ENCODE results near the gene ANXA4. TPM values are rescaled to one million over a fixed set of nuclear protein-coding genes. Genes with fewer than 3 reads are reported as not detected.

Gene ANXA4
- total RNA-seq, 1 donor from 2014 or later: 122 TPM

- H2AFZ ChIP-seq (ENCODE audit: low read depth, low read length): no peak overlapping the region
- H3K4me3 Mint-ChIP-seq (ENCODE audit: unreplicated experiment): no peak overlapping the region
Measured at GRCh38 chr2:69770193-69770702, 28.3 kb downstream of the ANXA4 start.

DNA sequence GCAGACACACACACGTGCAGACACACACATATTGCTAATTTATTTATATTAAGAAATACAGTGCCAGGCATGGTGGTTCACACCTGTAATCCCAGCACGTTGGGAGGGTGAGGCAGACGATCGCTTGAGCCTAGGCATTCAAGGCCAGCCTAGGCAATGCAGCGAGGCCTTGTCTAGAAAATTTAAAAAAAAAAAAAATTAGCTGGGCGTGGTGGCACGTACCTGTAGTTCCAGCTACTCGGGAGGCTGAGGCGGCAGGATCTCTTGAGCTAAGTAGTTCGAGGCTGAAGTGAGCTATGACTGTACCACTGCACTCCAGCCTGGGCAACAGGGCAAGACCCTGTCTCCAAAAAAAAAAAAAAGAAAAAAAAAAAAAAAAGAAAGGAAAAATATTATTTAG, 28.8 kb downstream of the ANXA4 start:
- no peak overlapping the region for H2AFZ ChIP-seq (ENCODE audit: low read depth, low read length)
- H3K36me3 Mint-ChIP-seq (ENCODE audit: low read depth, unreplicated experiment): peaks cover 3% of the 10 kb centered on the region
- H3K9me3 Mint-ChIP-seq (ENCODE audit: unreplicated experiment): no peaks in the 10 kb centered on the region
- peaks cover 15% of the 10 kb centered on the region for H3K4me1 ChIP-seq (ENCODE audit: insufficient read depth, low read length)
- no peak overlapping the region for H3K4me3 ChIP-seq (ENCODE audit: insufficient read depth, low read depth, low read length)
- DNase-seq (ENCODE audit: low read depth) (no peak), FAIRE-seq (no peak)
- H3K79me2 ChIP-seq (ENCODE audit: insufficient read depth, low read length): no peaks in the 10 kb centered on the region
- H3K9ac ChIP-seq (ENCODE audit: low read length): no peak overlapping the region
- H3K4me3 Mint-ChIP-seq (ENCODE audit: unreplicated experiment): no peak overlapping the region
- no peaks in the 10 kb centered on the region for H3K9me3 ChIP-seq (ENCODE audit: insufficient read depth, low read depth, low read length)
- no peaks in the 10 kb centered on the region for H4K20me1 ChIP-seq (ENCODE audit: insufficient read depth, low read length)
- H3K27me3 ChIP-seq (ENCODE audit: insufficient read depth, low read length): no peaks in the 10 kb centered on the region
- H3K4me1 Mint-ChIP-seq (ENCODE audit: low read depth, unreplicated experiment): peaks cover 45% of the 10 kb centered on the region
- no peaks in the 10 kb centered on the region for H3K36me3 ChIP-seq (ENCODE audit: insufficient read depth, low read length)
- peak overlapping the region; percentile 38 for H3K4me2 ChIP-seq (ENCODE audit: low read length)
- H3K27me3 Mint-ChIP-seq (ENCODE audit: low read depth, unreplicated experiment): no peaks in the 10 kb centered on the region
- H3K27ac ChIP-seq (ENCODE audit: low read depth, low read length): peak overlapping the region; percentile 39
- H3K27ac Mint-ChIP-seq (ENCODE audit: unreplicated experiment): peak overlapping the region; percentile 63
- TF ChIP-seq EZH2 (IDR thresholded peaks at IDR 0.05; ENCODE audit: insufficient read depth, low read length) (no peak), CTCF (IDR thresholded peaks at IDR 0.05; ENCODE audit: insufficient read depth, low read depth, low read length) (no peak)

More at GRCh38 chr2:69770193-69770702, 28.3 kb downstream of the ANXA4 start:
- no peaks in the 10 kb centered on the region for H3K9me3 ChIP-seq (ENCODE audit: insufficient read depth, low read depth, low read length)
- H3K4me3 ChIP-seq (ENCODE audit: insufficient read depth, low read depth, low read length): no peak overlapping the region
- TF ChIP-seq CTCF (IDR thresholded peaks at IDR 0.05; ENCODE audit: insufficient read depth, low read depth, low read length) (no peak), EZH2 (IDR thresholded peaks at IDR 0.05; ENCODE audit: insufficient read depth, low read length) (no peak)
- H4K20me1 ChIP-seq (ENCODE audit: insufficient read depth, low read length): no peaks in the 10 kb centered on the region
- no peaks in the 10 kb centered on the region for H3K36me3 ChIP-seq (ENCODE audit: insufficient read depth, low read length)
- H3K4me1 Mint-ChIP-seq (ENCODE audit: low read depth, unreplicated experiment): peaks cover 45% of the 10 kb centered on the region
- no peaks in the 10 kb centered on the region for H3K9me3 Mint-ChIP-seq (ENCODE audit: unreplicated experiment)
- H3K9ac ChIP-seq (ENCODE audit: low read length): no peak overlapping the region
- DNase-seq (ENCODE audit: low read depth) (peak; percentile 90), FAIRE-seq (no peak)
- H3K36me3 Mint-ChIP-seq (ENCODE audit: low read depth, unreplicated experiment): peaks cover 3% of the 10 kb centered on the region
- H3K27ac Mint-ChIP-seq (ENCODE audit: unreplicated experiment): peak overlapping the region; percentile 63
- H3K79me2 ChIP-seq (ENCODE audit: insufficient read depth, low read length): no peaks in the 10 kb centered on the region
- no peaks in the 10 kb centered on the region for H3K27me3 ChIP-seq (ENCODE audit: insufficient read depth, low read length)
- peak overlapping the region; percentile 41 for H3K27ac ChIP-seq (ENCODE audit: low read depth, low read length)
- H3K4me2 ChIP-seq (ENCODE audit: low read length): peak overlapping the region; percentile 38
- peaks cover 15% of the 10 kb centered on the region for H3K4me1 ChIP-seq (ENCODE audit: insufficient read depth, low read length)
- no peaks in the 10 kb centered on the region for H3K27me3 Mint-ChIP-seq (ENCODE audit: low read depth, unreplicated experiment)

- Mint-ChIP-seq H3K27me3 (ENCODE audit: low read depth, unreplicated experiment) (no peaks in the 10 kb centered on the region), H3K27ac (ENCODE audit: unreplicated experiment) (no peak overlapping the region), H3K4me1 (ENCODE audit: low read depth, unreplicated experiment) (peaks cover 45% of the 10 kb centered on the region), H3K9me3 (ENCODE audit: unreplicated experiment) (no peaks in the 10 kb centered on the region), H3K4me3 (ENCODE audit: unreplicated experiment) (no peak overlapping the region), H3K36me3 (ENCODE audit: low read depth, unreplicated experiment) (peaks cover 5% of the 10 kb centered on the region)
- Histone ChIP-seq H4K20me1 (ENCODE audit: insufficient read depth, low read length) (no peaks in the 10 kb centered on the region), H3K79me2 (ENCODE audit: insufficient read depth, low read length) (no peaks in the 10 kb centered on the region), H3K4me3 (ENCODE audit: insufficient read depth, low read depth, low read length) (no peak overlapping the region), H3K36me3 (ENCODE audit: insufficient read depth, low read length) (no peaks in the 10 kb centered on the region), H2AFZ (ENCODE audit: low read depth, low read length) (no peak overlapping the region), H3K27me3 (ENCODE audit: insufficient read depth, low read length) (no peaks in the 10 kb centered on the region), H3K9me3 (ENCODE audit: insufficient read depth, low read depth, low read length) (no peaks in the 10 kb centered on the region), H3K4me2 (ENCODE audit: low read length) (no peak overlapping the region), H3K9ac (ENCODE audit: low read length) (no peak overlapping the region), H3K27ac (ENCODE audit: low read depth, low read length) (no peak overlapping the region), H3K4me1 (ENCODE audit: insufficient read depth, low read length) (peaks cover 15% of the 10 kb centered on the region)
- DNase-seq (ENCODE audit: low read depth) (no peak), FAIRE-seq (no peak)
- TF ChIP-seq EZH2 (IDR thresholded peaks at IDR 0.05; ENCODE audit: insufficient read depth, low read length) (no peak), CTCF (IDR thresholded peaks at IDR 0.05; ENCODE audit: insufficient read depth, low read depth, low read length) (no peak)
Measured at GRCh38 chr2:69771461-69771860, 29.5 kb downstream of the ANXA4 start.

Data from astrocyte (in vitro differentiated cells and primary cell).